NOMO-1 treated with DMSO at 0.1 percent for 48 hours (cell line): ENCODE measurements around the gene OR10D3.

ENCODE experiments used
- DNase-seq: peaks from one replicate; lab custom pipeline; 2025; ENCODE audit not compliant: unreplicated experiment; lab: John Stamatoyannopoulos, UW

The OR10D3 gene

GRCh38 chr11:124194293-124195188 lies 11.4 kb downstream of the OR10D3 start:
- DNase-seq: no peak

DNA sequence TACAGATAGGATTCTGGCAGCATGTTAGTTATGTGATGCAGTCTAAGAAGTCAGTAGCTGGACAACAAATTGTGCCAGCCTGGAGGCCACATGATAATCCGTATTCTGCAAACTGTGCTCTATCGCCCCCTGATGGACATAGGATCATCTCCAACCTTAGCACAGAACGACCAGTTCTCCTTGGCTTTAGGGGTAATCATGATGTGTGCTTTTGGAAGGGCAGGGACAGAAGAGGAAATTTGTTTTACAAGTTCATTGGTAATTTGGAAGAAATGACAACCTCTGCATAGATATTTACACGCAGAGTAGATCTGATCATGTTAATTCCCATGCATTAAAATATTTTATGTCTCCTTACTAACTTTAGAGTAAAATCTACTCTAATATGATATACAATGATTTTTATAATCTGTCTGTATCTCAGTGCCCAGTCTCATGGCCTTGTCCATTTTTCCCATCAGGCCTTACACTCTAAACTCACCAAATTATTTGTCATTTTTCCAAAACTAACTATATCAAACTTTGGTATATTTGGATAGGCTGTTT lies 12.1 kb downstream of the OR10D3 start:
- DNase-seq: peak; percentile 47

DNA sequence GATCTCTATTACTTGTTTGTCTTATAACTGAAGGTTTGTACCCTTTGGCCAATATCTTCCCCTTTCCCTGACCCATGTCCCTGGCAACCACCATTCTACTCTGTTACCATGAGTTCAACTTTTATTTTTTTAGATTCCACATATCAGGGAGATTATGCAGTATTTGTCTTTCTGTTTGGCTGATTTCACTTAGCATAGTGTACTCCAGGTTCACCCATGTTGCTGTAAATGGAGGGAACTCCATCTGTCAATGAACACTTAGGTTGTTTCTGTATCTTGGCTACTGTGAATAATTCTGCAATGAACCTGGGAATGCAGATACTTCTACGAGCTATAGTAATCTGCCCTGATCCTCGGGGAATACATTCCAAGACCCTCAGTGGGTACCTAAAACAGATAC lies 14.9 kb downstream of the OR10D3 start:
- no peak for DNase-seq

DNA sequence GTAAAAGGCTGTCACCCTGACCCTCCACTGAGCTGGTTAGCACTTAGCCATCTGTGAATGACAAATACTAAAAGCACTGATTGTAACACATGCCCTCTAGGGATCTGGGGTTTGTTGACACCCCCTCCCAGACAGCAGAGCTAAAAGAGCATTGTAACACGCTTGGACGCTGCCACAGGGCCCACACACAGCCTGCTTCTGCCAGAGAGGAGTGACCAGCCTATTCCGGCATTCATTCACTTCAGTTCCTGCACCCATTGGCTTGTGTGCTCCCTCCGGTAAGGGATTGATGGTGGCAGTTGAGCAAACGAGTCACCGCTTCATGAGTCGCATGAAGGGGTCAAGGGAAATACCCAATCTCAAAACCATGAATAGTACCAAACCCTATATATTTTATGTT lies 15.8 kb downstream of the OR10D3 start:
- DNase-seq: no peak

DNA sequence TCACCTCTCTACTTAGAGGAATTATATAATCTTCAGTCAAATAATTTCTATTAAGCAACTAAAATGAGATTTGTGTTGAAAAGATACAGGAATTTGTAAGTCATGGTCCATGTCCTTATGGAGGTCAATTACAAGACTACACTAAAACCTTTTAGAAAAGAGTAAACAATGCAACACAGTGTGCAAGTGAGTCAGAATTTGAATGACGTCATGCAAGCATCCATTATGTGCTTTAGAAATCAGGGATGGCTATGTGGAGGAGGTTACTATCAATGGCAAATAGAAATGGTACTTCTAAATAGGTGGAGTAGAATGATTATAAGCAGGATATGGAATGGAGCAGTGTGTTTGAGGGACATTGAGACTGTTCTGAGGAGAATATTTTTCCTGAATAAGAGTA lies 16.6 kb downstream of the OR10D3 start:
- no peak for DNase-seq

DNA sequence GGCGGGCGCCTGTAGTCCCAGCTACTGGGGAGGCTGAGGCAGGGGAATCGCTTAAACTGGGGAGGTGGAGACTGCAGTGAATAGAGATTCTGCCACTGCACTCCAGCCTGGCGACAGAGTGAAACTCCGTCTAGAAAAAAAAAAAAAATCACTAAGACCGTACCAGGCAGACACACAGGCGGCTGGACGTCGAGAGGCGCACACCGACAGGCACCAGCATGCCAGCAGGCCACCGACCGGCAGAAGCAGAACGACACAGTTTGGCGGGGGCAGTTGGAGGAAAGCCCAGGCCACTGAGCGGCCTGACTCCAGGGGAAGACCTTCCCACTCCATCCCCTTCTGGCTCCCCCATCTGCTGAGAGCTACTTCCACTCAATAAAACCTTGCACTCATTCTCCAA lies 17.5 kb downstream of the OR10D3 start:
- no peak for DNase-seq

- no peak for DNase-seq
Measured at GRCh38 chr11:124202951-124203350, 19.8 kb downstream of the OR10D3 start.

GRCh38 chr11:124204008-124204407 lies 20.9 kb downstream of the OR10D3 start:
- no peak for DNase-seq

DNA sequence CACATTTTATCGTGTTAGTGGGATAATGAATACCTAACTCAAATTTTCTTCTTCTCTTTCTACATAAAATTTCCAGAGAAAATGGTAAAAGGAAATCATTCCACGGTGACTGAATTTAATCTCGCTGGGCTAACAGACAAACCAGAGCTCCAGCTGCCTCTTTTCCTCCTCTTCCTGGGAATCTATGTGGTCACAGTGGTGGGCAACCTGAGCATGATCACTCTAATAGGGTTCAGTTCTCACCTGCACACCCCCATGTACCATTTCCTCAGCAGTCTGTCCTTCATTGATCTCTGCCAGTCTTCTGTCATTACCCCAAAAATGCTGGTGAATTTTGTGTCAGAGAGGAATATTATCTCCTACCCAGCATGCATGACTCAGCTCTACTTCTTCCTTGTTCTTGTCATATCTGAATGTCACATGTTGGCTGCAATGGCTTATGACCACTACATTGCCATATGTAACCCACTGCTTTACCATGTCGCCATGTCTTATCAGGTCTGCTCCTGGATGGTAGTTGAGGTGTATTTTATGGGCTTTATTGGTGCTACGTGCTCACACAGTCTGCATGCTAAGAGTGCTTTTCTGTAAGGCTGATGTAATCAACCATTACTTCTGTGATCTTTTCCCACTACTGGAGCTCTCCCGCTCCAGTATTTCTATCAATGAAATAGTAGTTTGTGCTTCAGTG lies 24.1 kb downstream of the OR10D3 start:
- DNase-seq: peak; percentile 28

DNA sequence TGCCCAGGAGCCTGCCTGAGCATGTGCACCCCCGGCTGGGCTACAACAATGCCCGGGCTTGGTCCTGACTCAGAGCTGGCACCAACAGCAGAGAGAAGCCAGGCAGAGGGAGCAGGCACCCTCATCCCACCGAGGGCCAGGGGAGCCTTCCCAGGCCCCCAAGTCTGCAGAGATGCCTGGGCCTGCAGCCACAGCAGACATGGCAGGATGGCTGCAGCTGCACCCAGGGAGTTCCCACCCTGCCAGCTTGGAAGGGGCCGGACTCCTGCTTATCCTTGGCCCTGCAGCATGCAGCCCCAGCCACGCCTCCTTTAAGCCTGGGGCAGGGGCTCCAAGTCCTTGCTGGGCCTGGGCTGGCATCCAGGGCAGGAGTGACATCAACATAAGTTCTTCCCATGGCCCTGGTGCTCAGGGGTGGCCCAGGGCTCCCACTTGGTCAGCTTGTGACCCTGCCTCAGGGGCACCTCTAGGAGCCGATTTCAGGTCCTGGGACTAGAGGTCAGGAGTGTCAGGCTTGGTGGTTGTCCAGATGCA lies 26.7 kb downstream of the OR10D3 start:
- DNase-seq: no peak

GRCh38 chr11:124210421-124210820 lies 27.3 kb downstream of the OR10D3 start:
- DNase-seq: no peak

DNA sequence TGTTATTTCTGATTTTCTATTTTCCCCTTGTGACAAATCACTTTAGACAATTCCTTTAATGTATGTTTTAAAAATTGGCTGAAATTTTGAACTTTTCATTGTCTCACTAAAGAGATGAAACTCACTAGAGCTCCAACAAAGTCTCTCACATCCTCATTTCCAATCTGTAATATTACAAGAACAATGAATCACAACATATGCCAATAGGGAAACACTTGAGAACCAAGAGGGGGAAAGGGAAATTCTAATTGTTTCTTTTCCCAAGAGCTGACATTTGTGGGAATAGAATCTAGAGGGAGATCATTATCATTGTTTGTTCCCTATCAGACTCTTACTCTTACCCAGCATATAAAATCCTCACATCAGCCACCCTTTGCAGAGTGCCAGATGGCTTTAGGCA lies 28.2 kb downstream of the OR10D3 start:
- DNase-seq: no peak

DNA sequence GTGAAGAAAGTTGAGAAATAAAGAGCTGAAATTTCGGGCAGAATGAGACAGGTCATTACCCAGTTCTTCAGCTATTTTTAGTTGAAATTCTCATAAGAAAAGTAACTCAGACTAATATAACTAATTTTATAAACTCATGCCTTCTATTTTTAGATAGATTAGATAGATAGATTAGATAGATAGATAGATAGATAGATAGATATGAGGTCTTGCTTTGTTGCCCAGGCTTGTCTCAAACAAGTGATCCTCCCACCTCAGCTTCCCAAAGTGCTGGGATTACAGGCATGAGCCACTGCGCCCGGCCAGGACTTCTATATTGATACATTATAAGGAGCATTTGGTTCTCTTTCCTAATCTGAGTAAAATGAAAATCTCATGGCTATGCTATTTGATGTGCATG lies 30.9 kb downstream of the OR10D3 start:
- DNase-seq: no peak

DNA sequence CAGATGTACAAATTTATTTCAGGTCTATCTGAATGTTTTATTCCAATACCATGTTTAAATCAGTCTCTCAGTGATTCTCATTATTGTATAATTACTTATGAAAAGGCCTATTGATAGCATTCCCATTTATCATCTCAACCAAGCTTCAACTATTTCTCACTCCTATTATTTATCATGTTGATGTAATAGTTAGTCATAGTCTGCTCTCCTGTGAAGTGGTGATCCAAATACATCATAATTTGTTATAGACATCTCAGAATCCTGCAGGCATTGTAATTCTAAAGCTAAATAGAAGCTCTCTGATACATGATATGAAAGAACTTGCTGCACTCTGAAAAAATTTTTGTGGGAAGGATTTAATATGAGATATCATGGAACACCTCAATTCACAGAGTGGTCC lies 36.0 kb downstream of the OR10D3 start:
- DNase-seq: no peak

DNA sequence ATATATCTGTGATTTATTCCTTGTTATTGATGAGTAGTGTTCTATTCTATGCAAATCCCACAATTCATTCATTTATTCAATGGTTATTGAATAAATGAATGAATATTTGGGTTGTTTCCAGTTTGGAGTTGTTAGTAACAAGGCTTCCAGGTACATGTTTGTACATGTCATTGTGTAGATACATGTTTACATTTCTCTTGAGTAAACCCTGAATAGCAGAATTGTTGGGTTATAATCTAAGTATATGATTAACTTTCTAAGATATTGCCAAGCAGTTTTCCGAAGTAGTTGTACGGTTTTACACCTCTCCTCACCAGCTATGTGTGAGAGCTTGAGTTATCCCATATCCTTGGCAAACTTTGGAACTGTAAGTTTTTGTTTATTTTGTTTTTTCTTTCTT lies 39.3 kb downstream of the OR10D3 start:
- no peak for DNase-seq

- DNase-seq: peak; percentile 90
Measured at GRCh38 chr11:124224618-124225423, 41.7 kb downstream of the OR10D3 start.

GRCh38 chr11:124225471-124225870 lies 42.3 kb downstream of the OR10D3 start:
- DNase-seq: no peak

DNA sequence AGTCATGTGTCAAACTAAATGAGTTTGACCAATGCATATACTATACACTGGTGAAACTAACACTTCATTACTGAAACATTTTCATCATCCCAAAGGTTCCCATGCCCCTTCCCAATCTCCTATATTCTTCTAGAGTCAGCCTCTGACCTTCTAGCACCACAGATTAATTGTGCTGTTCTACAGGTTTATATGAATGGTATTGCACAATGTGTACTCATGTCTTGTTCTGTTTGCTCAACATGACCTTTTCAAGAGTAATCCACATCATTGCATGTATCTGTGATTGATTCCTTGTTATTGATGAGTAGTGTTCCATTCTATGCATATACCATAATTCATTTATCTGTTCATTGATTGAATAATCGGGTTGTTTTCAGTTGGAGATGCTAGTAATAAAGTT lies 50.2 kb downstream of the OR10D3 start:
- no peak for DNase-seq
